BLaER1 treated with 17β-estradiol and CSF1 and Interleukin-3, amounts not matched to agents 10 nM and 100 nM (cell line): ENCODE data around the gene PLA2G15.

ENCODE experiments used
- H3K27ac ChIP-seq, 11 experiments: shearing (Covaris generic); formaldehyde crosslinking; 2 replicates each; pipeline ENCODE4 v1.8.1; 2022
- H3K27me3 ChIP-seq, 11 experiments: shearing (Covaris generic); formaldehyde crosslinking; 2 replicates each; pipeline ENCODE4 v1.8.1; 2022
- H3K36me3 ChIP-seq, 11 experiments: shearing (Covaris generic); formaldehyde crosslinking; 2 replicates each; pipeline ENCODE4 v1.8.1; 2022
- H3K4me1 ChIP-seq, 10 experiments: shearing (Covaris generic); formaldehyde crosslinking; 2 replicates each; pipeline ENCODE4 v1.8.1; 2022
- H3K4me2 ChIP-seq, 11 experiments: shearing (Covaris generic); formaldehyde crosslinking; 2 replicates each; pipeline ENCODE4 v1.8.1; 2022
- H3K4me3 ChIP-seq, 10 experiments: shearing (Covaris generic); formaldehyde crosslinking; 2 replicates each; pipeline ENCODE4 v1.8.1; 2022
- H3K9ac ChIP-seq, 11 experiments: shearing (Covaris generic); formaldehyde crosslinking; 2 replicates each; pipeline ENCODE4 v1.8.1; 2022
- H3K9me3 ChIP-seq, 11 experiments: shearing (Covaris generic); formaldehyde crosslinking; replicated peaks in 1 of 11; 2 replicates each; pipeline ENCODE4 v1.8.1; 2022
- H4K20me1 ChIP-seq, 11 experiments: shearing (Covaris generic); formaldehyde crosslinking; 2 replicates each; pipeline ENCODE4 v1.8.1; 2022
- Cebpa-rat ChIP-seq, 11 experiments: shearing (Covaris generic); IDR thresholded peaks; 2 replicates each; pipeline ENCODE4 v1.8.1; 2022

Gene PLA2G15

GRCh38 chr16:68296291-68296690 lies 51.1 kb downstream of the PLA2G15 start:
- H3K4me1 ChIP-seq = peaks cover 0 to 11% (median 6%) of the 10 kb centered on the region in 10 experiments; a peak in 12 of 20 replicates
- no peak overlapping the region for H3K27ac ChIP-seq
- peaks cover 99 to 100% (median 100%) of the 10 kb centered on the region in 11 experiments for H3K36me3 ChIP-seq
- H4K20me1 ChIP-seq = peaks cover 0 to 95% (median 68%) of the 10 kb centered on the region in 11 experiments; a peak in 20 of 22 replicates
- TF ChIP-seq Cebpa-rat (IDR thresholded peaks at IDR 0.05) = no peak
- H3K27me3 ChIP-seq = no peaks in the 10 kb centered on the region
- H3K4me3 ChIP-seq = no peak overlapping the region
- H3K4me2 ChIP-seq = peak overlapping the region in 1 of 11 experiments; percentile 34; a peak in 3 of 22 replicates
- H3K9ac ChIP-seq = 0 out of 22 replicates have a peak overlapping the region, but pooled peaks of 1 of the 11 experiments have one; percentile 4
- H3K9me3 ChIP-seq = no peaks in the 10 kb centered on the region

- Histone ChIP-seq H3K9me3 (no peaks in the 10 kb centered on the region), H4K20me1 (peaks cover 0 to 92% (median 65%) of the 10 kb centered on the region in 11 experiments; a peak in 20 of 22 replicates), H3K27me3 (no peaks in the 10 kb centered on the region), H3K9ac (peak overlapping the region in 3 of 11 experiments; percentile 4 to 18 (median 8); a peak in 2 of 22 replicates), H3K36me3 (peaks cover 99 to 100% (median 100%) of the 10 kb centered on the region in 11 experiments), H3K27ac (no peak overlapping the region), H3K4me2 (peak overlapping the region in 2 of 11 experiments; percentile 30 to 34; a peak in 5 of 22 replicates), H3K4me1 (peaks cover 0 to 10% (median 4%) of the 10 kb centered on the region in 10 experiments; a peak in 8 of 20 replicates), H3K4me3 (no peak overlapping the region)
- TF ChIP-seq Cebpa-rat (IDR thresholded peaks at IDR 0.05) = no peak
Observed at GRCh38 chr16:68296693-68297092, 51.5 kb downstream of the PLA2G15 start.

GRCh38 chr16:68297908-68298307 lies 52.7 kb downstream of the PLA2G15 start:
- H3K4me3 ChIP-seq = no peak overlapping the region
- no peak for TF ChIP-seq Cebpa-rat (IDR thresholded peaks at IDR 0.05)
- peaks cover 0 to 92% (median 69%) of the 10 kb centered on the region in 11 experiments; a peak in 21 of 22 replicates for H4K20me1 ChIP-seq
- no peak overlapping the region for H3K27ac ChIP-seq
- H3K9ac ChIP-seq = no peak overlapping the region; a peak in 1 of 22 replicates
- H3K36me3 ChIP-seq = peaks cover 99 to 100% (median 100%) of the 10 kb centered on the region in 11 experiments
- no peaks in the 10 kb centered on the region for H3K9me3 ChIP-seq
- H3K27me3 ChIP-seq = no peaks in the 10 kb centered on the region
- peaks cover 0 to 10% (median 2%) of the 10 kb centered on the region in 10 experiments; a peak in 8 of 20 replicates for H3K4me1 ChIP-seq
- no peak overlapping the region for H3K4me2 ChIP-seq

GRCh38 chr16:68298312-68298711 lies 53.1 kb downstream of the PLA2G15 start:
- Histone ChIP-seq H3K27ac (no peak overlapping the region), H3K36me3 (peaks cover 98 to 100% (median 99%) of the 10 kb centered on the region in 11 experiments), H3K4me3 (no peak overlapping the region), H3K4me1 (peaks cover 0 to 10% (median 2%) of the 10 kb centered on the region in 10 experiments; a peak in 8 of 20 replicates), H3K27me3 (no peaks in the 10 kb centered on the region), H3K9me3 (no peaks in the 10 kb centered on the region), H3K9ac (no peak overlapping the region), H4K20me1 (peaks cover 0 to 92% (median 73%) of the 10 kb centered on the region in 11 experiments; a peak in 21 of 22 replicates), H3K4me2 (no peak overlapping the region)
- TF ChIP-seq Cebpa-rat (IDR thresholded peaks at IDR 0.05) = no peak

- TF ChIP-seq Cebpa-rat (IDR thresholded peaks at IDR 0.05) = no peak
- Histone ChIP-seq H3K36me3 (peaks cover 98 to 100% (median 99%) of the 10 kb centered on the region in 11 experiments), H4K20me1 (peaks cover 3 to 92% (median 76%) of the 10 kb centered on the region in 11 experiments; a peak in 21 of 22 replicates), H3K9ac (0 out of 22 replicates have a peak overlapping the region, but pooled peaks of 2 of the 11 experiments have one; percentile 5 to 15), H3K9me3 (no peaks in the 10 kb centered on the region), H3K4me3 (no peak overlapping the region), H3K4me1 (peaks cover 0 to 10% (median 2%) of the 10 kb centered on the region in 10 experiments; a peak in 8 of 20 replicates), H3K4me2 (no peak overlapping the region), H3K27ac (no peak overlapping the region), H3K27me3 (no peaks in the 10 kb centered on the region)
Observed at GRCh38 chr16:68298907-68299561, 53.9 kb downstream of the PLA2G15 start.

- H3K27ac ChIP-seq = no peak overlapping the region
- peaks cover 8 to 92% (median 77%) of the 10 kb centered on the region in 11 experiments; a peak in 21 of 22 replicates for H4K20me1 ChIP-seq
Observed at GRCh38 chr16:68299571-68300453, 54.6 kb downstream of the PLA2G15 start.

GRCh38 chr16:68300734-68301459 lies 55.7 kb downstream of the PLA2G15 start:
- Histone ChIP-seq H3K4me2 (no peak overlapping the region), H3K27ac (no peak overlapping the region), H3K4me1 (peaks cover 0 to 10% (median 2%) of the 10 kb centered on the region in 10 experiments; a peak in 8 of 20 replicates), H3K4me3 (no peak overlapping the region), H3K9me3 (no peaks in the 10 kb centered on the region), H4K20me1 (peaks cover 18 to 92% (median 80%) of the 10 kb centered on the region in 11 experiments; a peak in 21 of 22 replicates), H3K27me3 (no peaks in the 10 kb centered on the region), H3K9ac (peak overlapping the region in 3 of 11 experiments; percentile 5 to 35 (median 20); a peak in 1 of 22 replicates), H3K36me3 (peaks cover 98 to 100% (median 99%) of the 10 kb centered on the region in 11 experiments)
- no peak for TF ChIP-seq Cebpa-rat (IDR thresholded peaks at IDR 0.05)

More at GRCh38 chr16:68299571-68300453, 54.6 kb downstream of the PLA2G15 start:
- no peak for TF ChIP-seq Cebpa-rat (IDR thresholded peaks at IDR 0.05)
- peaks cover 98 to 100% (median 99%) of the 10 kb centered on the region in 11 experiments for H3K36me3 ChIP-seq
- no peaks in the 10 kb centered on the region for H3K9me3 ChIP-seq
- no peak overlapping the region for H3K4me2 ChIP-seq
- H3K27me3 ChIP-seq = no peaks in the 10 kb centered on the region
- H3K4me3 ChIP-seq = no peak overlapping the region
- H3K9ac ChIP-seq = 0 out of 22 replicates have a peak overlapping the region, but pooled peaks of 2 of the 11 experiments have one; percentile 5 to 15
- H3K4me1 ChIP-seq = peaks cover 0 to 10% (median 2%) of the 10 kb centered on the region in 10 experiments; a peak in 8 of 20 replicates

- no peaks in the 10 kb centered on the region for H3K9me3 ChIP-seq
- H3K27me3 ChIP-seq = no peaks in the 10 kb centered on the region
- H3K4me3 ChIP-seq = no peak overlapping the region
- H3K4me2 ChIP-seq = no peak overlapping the region
- H4K20me1 ChIP-seq = peaks cover 21 to 85% (median 66%) of the 10 kb centered on the region in 11 experiments; a peak in 21 of 22 replicates
- TF ChIP-seq Cebpa-rat (IDR thresholded peaks at IDR 0.05) = no peak
- H3K4me1 ChIP-seq = peaks cover 17 to 20% (median 18%) of the 10 kb centered on the region in 10 experiments
- no peak overlapping the region for H3K9ac ChIP-seq
- H3K27ac ChIP-seq = no peak overlapping the region
- H3K36me3 ChIP-seq = peaks cover 76 to 81% (median 78%) of the 10 kb centered on the region in 11 experiments
Observed at GRCh38 chr16:68306633-68307032, 61.5 kb downstream of the PLA2G15 start.
